ENCODE measurements around the gene ATP8B2.

ATP8B2 gene

GRCh38 chr1:154400381-154400801, 75.1 kb downstream of the ATP8B2 start:
- FAIRE-seq, result no peak

Measured in endometrium (tissue), 2 donors.